ENCODE measurements around the gene SUSD3. TPM values are rescaled to one million over a fixed set of nuclear protein-coding genes. Genes with fewer than 3 reads are reported as not detected.

The SUSD3 gene
- total RNA-seq, 1 donor from 2014 or later, result 1.3 TPM

DNA sequence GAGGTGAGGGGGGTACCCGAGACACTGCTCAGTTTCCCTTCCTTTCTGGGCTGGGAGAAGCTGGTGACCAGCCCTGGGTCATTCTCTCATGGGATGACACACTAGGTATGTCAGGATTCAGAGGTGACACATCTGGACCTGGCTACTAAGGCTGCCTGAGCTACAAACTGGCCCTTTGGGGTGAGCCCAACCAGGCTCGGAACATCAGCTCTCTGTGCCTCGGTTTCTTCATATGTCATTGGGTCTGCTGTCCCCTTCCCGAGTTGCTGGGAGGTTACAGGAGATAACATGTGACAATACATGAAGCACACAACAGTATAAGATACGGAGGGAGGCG lies 49.3 kb downstream of the SUSD3 start:
- Histone ChIP-seq H3K4me3 (ENCODE audit: low read depth, low read length) (no peak overlapping the region), H3K27me3 (ENCODE audit: control insufficient read depth, insufficient read depth, low read length) (no peaks in the 10 kb centered on the region), H3K36me3 (ENCODE audit: control insufficient read depth, insufficient read depth, low read length) (peaks cover 1% of the 10 kb centered on the region)
- no peak for DNase-seq (ENCODE audit: low read depth)
- TF ChIP-seq, protein P1, sequence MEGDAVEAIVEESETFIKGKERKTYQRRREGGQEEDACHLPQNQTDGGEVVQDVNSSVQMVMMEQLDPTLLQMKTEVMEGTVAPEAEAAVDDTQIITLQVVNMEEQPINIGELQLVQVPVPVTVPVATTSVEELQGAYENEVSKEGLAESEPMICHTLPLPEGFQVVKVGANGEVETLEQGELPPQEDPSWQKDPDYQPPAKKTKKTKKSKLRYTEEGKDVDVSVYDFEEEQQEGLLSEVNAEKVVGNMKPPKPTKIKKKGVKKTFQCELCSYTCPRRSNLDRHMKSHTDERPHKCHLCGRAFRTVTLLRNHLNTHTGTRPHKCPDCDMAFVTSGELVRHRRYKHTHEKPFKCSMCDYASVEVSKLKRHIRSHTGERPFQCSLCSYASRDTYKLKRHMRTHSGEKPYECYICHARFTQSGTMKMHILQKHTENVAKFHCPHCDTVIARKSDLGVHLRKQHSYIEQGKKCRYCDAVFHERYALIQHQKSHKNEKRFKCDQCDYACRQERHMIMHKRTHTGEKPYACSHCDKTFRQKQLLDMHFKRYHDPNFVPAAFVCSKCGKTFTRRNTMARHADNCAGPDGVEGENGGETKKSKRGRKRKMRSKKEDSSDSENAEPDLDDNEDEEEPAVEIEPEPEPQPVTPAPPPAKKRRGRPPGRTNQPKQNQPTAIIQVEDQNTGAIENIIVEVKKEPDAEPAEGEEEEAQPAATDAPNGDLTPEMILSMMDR (IDR thresholded peaks at IDR 0.05; ENCODE audit: insufficient read depth, low read length, poor library complexity, severe bottlenecking), result no peak

DNA sequence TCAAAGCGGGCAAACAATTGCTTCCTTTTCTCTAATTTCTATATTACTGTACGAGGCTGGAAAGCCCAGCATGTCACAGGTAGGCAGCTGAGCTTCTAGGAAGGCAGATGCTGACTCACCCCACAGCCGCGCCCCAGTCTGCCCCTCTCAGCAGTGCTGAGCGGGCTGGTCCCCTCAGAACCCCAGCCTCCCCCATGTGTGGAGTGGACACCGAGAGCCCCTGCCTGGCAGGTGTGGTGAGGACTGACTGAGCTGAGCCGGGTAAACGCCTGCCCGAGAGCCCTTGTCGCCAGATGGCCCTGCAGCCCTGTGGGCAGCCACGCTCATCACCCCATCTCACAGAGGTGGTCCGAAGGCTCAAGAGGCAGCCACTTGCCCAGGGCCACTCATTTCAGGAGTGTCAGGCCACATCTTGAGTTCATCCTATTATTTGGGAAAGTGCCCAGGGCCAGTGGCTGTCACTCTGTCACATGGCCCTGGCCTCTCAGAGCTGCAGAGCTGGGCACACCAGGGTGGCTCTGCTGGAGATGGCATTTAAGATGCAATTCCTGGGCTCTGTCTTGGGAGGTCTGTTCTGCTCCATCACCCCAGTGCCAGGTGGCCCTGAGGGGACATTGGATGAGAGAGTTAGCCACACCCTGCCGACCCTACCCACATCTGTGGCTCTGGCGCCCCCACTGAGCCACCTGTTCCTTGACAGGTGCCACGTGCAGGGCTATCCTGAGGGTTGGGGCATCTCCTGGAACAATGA lies 50.0 kb downstream of the SUSD3 start:
- no peak for DNase-seq (ENCODE audit: low read depth)
- Histone ChIP-seq H3K36me3 (ENCODE audit: control insufficient read depth, insufficient read depth, low read length) (peaks cover 1% of the 10 kb centered on the region), H3K27me3 (ENCODE audit: control insufficient read depth, insufficient read depth, low read length) (no peaks in the 10 kb centered on the region), H3K4me3 (ENCODE audit: low read depth, low read length) (no peak overlapping the region)
- TF ChIP-seq, protein P1 (IDR thresholded peaks at IDR 0.05; ENCODE audit: insufficient read depth, low read length, poor library complexity, severe bottlenecking), result no peak

DNA sequence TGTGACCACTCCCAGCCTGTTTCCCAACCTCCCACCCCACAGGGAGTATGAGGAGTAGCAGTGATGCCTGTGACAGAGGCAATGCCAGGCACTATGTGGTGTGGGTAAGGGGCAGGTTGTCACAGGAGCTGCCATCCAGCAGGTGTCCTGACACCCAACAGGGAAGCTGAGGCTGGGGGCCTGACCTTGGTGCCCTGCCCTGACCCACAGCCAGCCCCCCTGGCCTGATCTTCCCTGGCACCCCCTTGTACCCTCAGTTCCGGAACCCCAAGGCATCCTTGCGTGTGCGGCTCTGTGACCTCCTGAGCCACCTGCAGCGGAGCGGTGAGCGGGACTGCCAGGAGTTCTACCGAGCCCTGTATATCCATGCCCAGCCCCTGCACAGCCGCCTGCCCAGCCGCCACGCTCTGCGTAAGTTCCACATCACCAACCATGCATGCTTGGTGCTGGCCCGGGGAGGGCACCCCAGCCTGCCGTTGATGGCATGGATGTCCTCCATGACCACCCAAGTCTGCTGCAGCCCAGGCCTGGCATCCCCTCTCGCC lies 51.9 kb downstream of the SUSD3 start:
- TF ChIP-seq, protein P1 (IDR thresholded peaks at IDR 0.05; ENCODE audit: insufficient read depth, low read length, poor library complexity, severe bottlenecking), result no peak
- H3K27me3 ChIP-seq (ENCODE audit: control insufficient read depth, insufficient read depth, low read length), result no peaks in the 10 kb centered on the region
- peaks cover 1% of the 10 kb centered on the region for H3K36me3 ChIP-seq (ENCODE audit: control insufficient read depth, insufficient read depth, low read length)
- DNase-seq (ENCODE audit: low read depth), result no peak
- H3K4me3 ChIP-seq (ENCODE audit: low read depth, low read length), result no peak overlapping the region

DNA sequence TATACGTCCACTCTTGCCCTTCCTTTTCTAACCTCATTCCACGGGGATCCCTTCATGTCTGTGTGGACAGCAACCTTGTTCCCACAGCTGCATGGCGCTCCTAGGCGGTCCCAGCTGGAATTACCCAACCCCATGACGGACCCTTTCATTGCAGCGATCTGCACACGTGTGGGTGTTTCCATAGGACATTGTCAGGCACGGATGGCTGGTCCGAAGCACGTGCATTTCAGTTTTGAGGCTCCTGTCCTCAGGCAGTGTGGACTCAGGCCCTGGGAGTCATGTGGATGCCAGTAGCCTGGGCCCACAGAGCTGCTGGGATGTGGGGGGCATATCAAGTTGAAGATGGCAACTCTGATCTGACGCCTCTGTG lies 52.5 kb downstream of the SUSD3 start:
- TF ChIP-seq, protein P1 (IDR thresholded peaks at IDR 0.05; ENCODE audit: insufficient read depth, low read length, poor library complexity, severe bottlenecking), result no peak
- no peaks in the 10 kb centered on the region for H3K27me3 ChIP-seq (ENCODE audit: control insufficient read depth, insufficient read depth, low read length)
- no peak for DNase-seq (ENCODE audit: low read depth)
- peaks cover 1% of the 10 kb centered on the region for H3K36me3 ChIP-seq (ENCODE audit: control insufficient read depth, insufficient read depth, low read length)
- no peak overlapping the region for H3K4me3 ChIP-seq (ENCODE audit: low read depth, low read length)

DNA sequence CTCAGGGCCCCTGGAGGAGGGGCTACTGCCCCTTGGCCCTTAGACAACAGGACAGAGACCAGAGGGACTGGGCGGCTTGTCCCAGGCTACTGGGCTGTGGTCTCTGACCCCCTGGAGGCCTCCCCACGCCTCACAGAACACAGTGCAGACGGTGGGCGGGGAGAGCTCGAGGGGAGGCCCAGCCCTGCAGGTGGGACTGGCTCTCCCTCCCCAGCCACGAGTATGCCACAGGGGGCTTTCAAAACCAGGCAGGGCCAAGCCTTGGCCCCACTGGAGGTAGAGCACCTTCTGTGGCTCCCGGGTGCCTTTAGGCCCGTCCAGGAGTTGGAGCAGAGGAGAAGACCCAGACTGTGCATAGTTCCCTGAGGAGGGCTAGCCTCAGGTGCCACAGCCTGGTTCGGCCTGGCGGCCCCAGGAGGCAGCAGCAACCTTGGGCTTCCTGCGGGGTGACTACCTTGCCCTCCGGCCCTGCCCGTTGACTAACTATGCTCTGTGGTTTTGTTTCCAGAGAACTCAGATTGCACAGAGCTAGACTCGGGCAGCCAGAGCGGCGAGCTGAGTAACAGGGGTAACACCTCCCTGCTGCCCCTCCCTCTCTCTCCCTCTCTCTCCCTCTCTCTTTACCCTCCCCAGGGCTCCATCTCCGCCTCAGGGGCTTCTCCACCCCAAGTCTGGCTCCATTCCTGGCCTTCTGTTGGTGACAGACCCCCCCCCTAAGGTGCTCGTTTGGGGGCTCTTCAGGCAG lies 53.0 kb downstream of the SUSD3 start:
- no peaks in the 10 kb centered on the region for H3K27me3 ChIP-seq (ENCODE audit: control insufficient read depth, insufficient read depth, low read length)
- DNase-seq (ENCODE audit: low read depth), result no peak
- TF ChIP-seq, protein P1 (IDR thresholded peaks at IDR 0.05; ENCODE audit: insufficient read depth, low read length, poor library complexity, severe bottlenecking), result no peak
- H3K36me3 ChIP-seq (ENCODE audit: control insufficient read depth, insufficient read depth, low read length), result peaks cover 1% of the 10 kb centered on the region
- no peak overlapping the region for H3K4me3 ChIP-seq (ENCODE audit: low read depth, low read length)
